OCI-LY3 (cell line): Measurements from ENCODE around the gene PLEKHM1.

ENCODE experiments used
- EZH2phosphoT487 ChIP-seq: fragments of 200-600 bp; shearing (Covaris generic); IDR thresholded peaks from 2 replicates; pipeline ENCODE4 v1.6.1; 2018; ENCODE audit warnings: antibody characterized with exemption, mixed run types, low read depth
- TF ChIP-seq, protein P1 (sequence below): fragments of 200-600, 300-600 bp; sonication (generic); IDR thresholded peaks from 2 replicates; pipeline ENCODE4 v1.5.1; 2014; ENCODE audit warnings: antibody characterized with exemption, low read length, low read depth

- TF ChIP-seq, protein P1, sequence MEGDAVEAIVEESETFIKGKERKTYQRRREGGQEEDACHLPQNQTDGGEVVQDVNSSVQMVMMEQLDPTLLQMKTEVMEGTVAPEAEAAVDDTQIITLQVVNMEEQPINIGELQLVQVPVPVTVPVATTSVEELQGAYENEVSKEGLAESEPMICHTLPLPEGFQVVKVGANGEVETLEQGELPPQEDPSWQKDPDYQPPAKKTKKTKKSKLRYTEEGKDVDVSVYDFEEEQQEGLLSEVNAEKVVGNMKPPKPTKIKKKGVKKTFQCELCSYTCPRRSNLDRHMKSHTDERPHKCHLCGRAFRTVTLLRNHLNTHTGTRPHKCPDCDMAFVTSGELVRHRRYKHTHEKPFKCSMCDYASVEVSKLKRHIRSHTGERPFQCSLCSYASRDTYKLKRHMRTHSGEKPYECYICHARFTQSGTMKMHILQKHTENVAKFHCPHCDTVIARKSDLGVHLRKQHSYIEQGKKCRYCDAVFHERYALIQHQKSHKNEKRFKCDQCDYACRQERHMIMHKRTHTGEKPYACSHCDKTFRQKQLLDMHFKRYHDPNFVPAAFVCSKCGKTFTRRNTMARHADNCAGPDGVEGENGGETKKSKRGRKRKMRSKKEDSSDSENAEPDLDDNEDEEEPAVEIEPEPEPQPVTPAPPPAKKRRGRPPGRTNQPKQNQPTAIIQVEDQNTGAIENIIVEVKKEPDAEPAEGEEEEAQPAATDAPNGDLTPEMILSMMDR = no peak
- TF ChIP-seq EZH2phosphoT487 = no peak
Observed at GRCh38 chr17:45441526-45442310, 48.8 kb downstream of the PLEKHM1 start.
